Mucosa of descending colon (tissue), 3 donors: ENCODE measurements around the gene SDK2. TPM values are rescaled to one million over a fixed set of nuclear protein-coding genes. Genes with fewer than 3 reads are reported as not detected.

ENCODE experiments used
- ATAC-seq: fragments of 200-7000 bp; cut with Tn5 transposase; one replicate; pipeline ENCODE4 v1.9.1; 2020; ENCODE audit warnings: mild to moderate bottlenecking, moderate library complexity
- DNase-seq, 3 donors: peaks; one replicate each; pipeline ENCODE4 v3.0.0-alpha.2; 2020
- H3K36me3 ChIP-seq: fragments of 200-600 bp; one replicate; pipeline ENCODE4 v1.8.0; 2021; ENCODE audit warnings: low read depth, mild to moderate bottlenecking
- H3K4me1 ChIP-seq: fragments of 200-600 bp; one replicate; pipeline ENCODE4 v1.8.0; 2021; ENCODE audit warnings: low read depth, mild to moderate bottlenecking
- H3K4me3 ChIP-seq: fragments of 200-600 bp; one replicate; pipeline ENCODE4 v1.8.0; 2021; ENCODE audit warnings: mild to moderate bottlenecking
- H3K9me3 ChIP-seq: fragments of 200-600 bp; one replicate; pipeline ENCODE4 v1.8.0; 2021; ENCODE audit warnings: mild to moderate bottlenecking
- CTCF ChIP-seq: fragments of 200-600 bp; IDR thresholded peaks from one replicate; pipeline ENCODE4 v1.8.0; 2022; ENCODE audit warnings: antibody characterized with exemption, mild to moderate bottlenecking
- intact Hi-C, 2 donors: fragments of 100-400 bp; cut with DNase I in 1 of 2; cut with micrococcal nuclease in 1 of 2; formaldehyde crosslinking; loops; one replicate each; pipeline versions ENCODE4 v1.11.0 to v1.11.1; 2022; cut with DNase I, micrococcal nuclease
- total RNA-seq, 3 donors: library from RNA; stranded (reverse); fragmentation: NEBNext Ultra II Directional in 2 of 3; extraction: Animal tissue kit (Norgen Biotek cat#: 25700) in 2 of 3; gene quantifications; one replicate each; pipeline versions ENCODE4 v1.2.1 to v1.2.4, GENCODE V29; 2021 to 2023
- donor health status: DM: no; HTN: no; CAD: no; lungs with moderate emphysema.
- donor health status: DM: no; HTN: no; CAD: no.
- donor health status: DM: no; HTN: yes; CAD: no.

SDK2 gene
- total RNA-seq, 3 donors from 2014 or later, result 1.2 to 1.6 (median 1.3) TPM

- no peaks in the 10 kb centered on the region for H3K4me1 ChIP-seq
- H3K9me3 ChIP-seq, result no peaks in the 10 kb centered on the region
- intact Hi-C loops, result no loop called here
- H3K4me3 ChIP-seq, result no peak overlapping the region
- ATAC-seq (no peak), DNase-seq (no peak)
- no peaks in the 10 kb centered on the region for H3K36me3 ChIP-seq
- TF ChIP-seq CTCF, result no peak
Observed at GRCh38 chr17:73323409-73324159, 320.7 kb downstream of the SDK2 start.

- intact Hi-C loops, result no loop called here
- ATAC-seq, result no peak
- no peak for DNase-seq
- no peak overlapping the region for H3K4me3 ChIP-seq
- H3K9me3 ChIP-seq, result no peaks in the 10 kb centered on the region
- no peak for TF ChIP-seq CTCF
- no peaks in the 10 kb centered on the region for H3K36me3 ChIP-seq
- H3K4me1 ChIP-seq, result peaks cover 3% of the 10 kb centered on the region
Observed at GRCh38 chr17:73320601-73321264, 323.5 kb downstream of the SDK2 start.

- no peak for ATAC-seq
- intact Hi-C loops, result no loop called here
Observed at GRCh38 chr17:73319766-73320165, 324.5 kb downstream of the SDK2 start.

DNA sequence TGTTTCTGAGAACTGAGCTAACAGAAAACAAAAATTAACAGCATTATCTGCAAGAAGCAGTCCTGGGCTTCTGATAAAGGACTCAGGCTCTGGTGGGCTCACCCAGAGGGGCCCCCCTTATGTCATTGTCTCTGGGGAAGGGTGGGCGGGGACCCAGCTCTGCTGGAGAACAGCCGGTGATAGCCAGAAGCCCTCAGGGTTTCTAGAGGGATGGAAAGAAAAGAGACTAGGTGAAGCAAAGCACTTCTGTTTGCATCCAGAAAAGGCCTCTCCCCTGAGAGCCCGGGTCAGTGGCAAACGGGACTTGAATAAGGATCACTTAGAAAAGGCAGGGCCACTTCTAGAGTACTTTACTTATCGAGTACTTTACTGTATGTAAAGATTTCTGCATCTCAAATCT is 325.4 kb downstream of the SDK2 start:
- Histone ChIP-seq H3K36me3 (no peaks in the 10 kb centered on the region), H3K9me3 (no peaks in the 10 kb centered on the region), H3K4me3 (no peak overlapping the region), H3K4me1 (peaks cover 3% of the 10 kb centered on the region)
- no peak for TF ChIP-seq CTCF
- no peak for DNase-seq
- intact Hi-C loops, result no loop called here
- no peak for ATAC-seq

More at GRCh38 chr17:73319766-73320165, 324.5 kb downstream of the SDK2 start:
- H3K4me3 ChIP-seq, result no peak overlapping the region
- H3K36me3 ChIP-seq, result no peaks in the 10 kb centered on the region
- H3K4me1 ChIP-seq, result peaks cover 3% of the 10 kb centered on the region
- DNase-seq, result no peak
- no peaks in the 10 kb centered on the region for H3K9me3 ChIP-seq
- TF ChIP-seq CTCF, result no peak

GRCh38 chr17:73318427-73318813 is 325.8 kb downstream of the SDK2 start:
- intact Hi-C loops, result no loop called here
- no peak for ATAC-seq

More at GRCh38 chr17:73318427-73318813, 325.8 kb downstream of the SDK2 start:
- no peak for TF ChIP-seq CTCF
- peaks cover 3% of the 10 kb centered on the region for H3K4me1 ChIP-seq
- no peaks in the 10 kb centered on the region for H3K36me3 ChIP-seq
- no peak for DNase-seq
- no peaks in the 10 kb centered on the region for H3K9me3 ChIP-seq
- no peak overlapping the region for H3K4me3 ChIP-seq
